Uterus (tissue), 2 donors: ENCODE data around the gene XYLT1.

Source experiments
- CTCF ChIP-seq, 4 experiments: fragments of 200-600 bp in 2 of 4; fragments of 450-650 bp in 2 of 4; sonication (generic) in 2 of 4; IDR thresholded peaks; one replicate each; pipeline ENCODE4 v1.5.1; 2016 to 2019; ENCODE audit warnings: antibody characterized with exemption in 4 of 4, mild to moderate bottlenecking in 2 of 4, moderate library complexity in 1 of 4
- POLR2A ChIP-seq, 2 donors: fragments of 450-650 bp; IDR thresholded peaks; one replicate each; pipeline ENCODE4 v1.6.1; 2016; ENCODE audit warnings: antibody characterized with exemption in 2 of 2, mild to moderate bottlenecking in 1 of 2, moderate library complexity in 1 of 2

GRCh38 chr16:17196526-17196925, 274.2 kb downstream of the XYLT1 start:
- TF ChIP-seq CTCF (IDR thresholded peaks at IDR 0.05) (no peak), POLR2A (IDR thresholded peaks at IDR 0.05) (no peak)
